Esophagus squamous epithelium (tissue), 4 donors: ENCODE measurements around the gene SNX5.

Experiments used
- CTCF ChIP-seq, 6 experiments: fragments of 450-650 bp in 4 of 6; fragments of 200-600 bp in 2 of 6; sonication (generic) in 2 of 6; IDR thresholded peaks; one replicate each; pipeline ENCODE4 v1.5.1; 2016 to 2019; ENCODE audit warnings: antibody characterized with exemption in 6 of 6, mild to moderate bottlenecking in 4 of 6, moderate library complexity in 4 of 6
- POLR2A ChIP-seq, 4 donors: fragments of 450-650 bp; IDR thresholded peaks; one replicate each; pipeline ENCODE4 v1.6.1; 2017; ENCODE audit warnings: antibody characterized with exemption in 4 of 4, mild to moderate bottlenecking in 4 of 4, moderate library complexity in 3 of 4

- TF ChIP-seq CTCF (IDR thresholded peaks at IDR 0.05) (no peak), POLR2A (IDR thresholded peaks at IDR 0.05) (no peak)
These were observed 26.8 kb downstream of the SNX5 start for GRCh38 chr20:17941826-17942196.
